Loucy (cell line): ENCODE data around the gene SETMAR.

ENCODE experiments used
- EZH2phosphoT487 ChIP-seq: fragments of 200-600 bp; IDR thresholded peaks from 2 replicates; pipeline ENCODE4 v1.6.1; 2018; ENCODE audit warnings: antibody characterized with exemption, mild to moderate bottlenecking, moderate library complexity, borderline replicate concordance
- TF ChIP-seq, protein P1 (sequence below): fragments of 200-600 bp; sonication (generic); conservative IDR thresholded peaks from 2 replicates; pipeline ENCODE4 v1.5.1; 2014; ENCODE audit warnings: mild to moderate bottlenecking, antibody characterized with exemption, low read length

DNA sequence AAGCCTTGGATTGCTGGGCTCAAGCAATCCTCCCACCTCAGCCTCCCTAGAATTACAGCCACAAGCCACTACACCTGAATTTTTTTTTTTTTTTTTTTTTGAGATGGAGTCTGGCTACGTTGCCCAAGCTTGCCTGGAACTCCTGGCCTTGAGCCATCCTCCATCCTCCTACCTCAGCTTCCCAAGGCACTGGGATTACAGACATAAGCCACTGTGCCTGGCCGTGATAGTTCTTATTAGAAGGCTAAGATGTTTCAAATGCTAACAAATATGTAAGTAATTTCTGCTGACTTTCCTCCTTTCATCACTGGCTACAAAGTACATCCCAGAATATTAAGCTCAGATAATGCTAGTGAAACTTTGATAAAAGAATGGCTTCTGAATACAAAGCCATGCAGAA, 5.7 kb upstream of the SETMAR start:
- no peak for TF ChIP-seq EZH2phosphoT487
- TF ChIP-seq, protein P1, sequence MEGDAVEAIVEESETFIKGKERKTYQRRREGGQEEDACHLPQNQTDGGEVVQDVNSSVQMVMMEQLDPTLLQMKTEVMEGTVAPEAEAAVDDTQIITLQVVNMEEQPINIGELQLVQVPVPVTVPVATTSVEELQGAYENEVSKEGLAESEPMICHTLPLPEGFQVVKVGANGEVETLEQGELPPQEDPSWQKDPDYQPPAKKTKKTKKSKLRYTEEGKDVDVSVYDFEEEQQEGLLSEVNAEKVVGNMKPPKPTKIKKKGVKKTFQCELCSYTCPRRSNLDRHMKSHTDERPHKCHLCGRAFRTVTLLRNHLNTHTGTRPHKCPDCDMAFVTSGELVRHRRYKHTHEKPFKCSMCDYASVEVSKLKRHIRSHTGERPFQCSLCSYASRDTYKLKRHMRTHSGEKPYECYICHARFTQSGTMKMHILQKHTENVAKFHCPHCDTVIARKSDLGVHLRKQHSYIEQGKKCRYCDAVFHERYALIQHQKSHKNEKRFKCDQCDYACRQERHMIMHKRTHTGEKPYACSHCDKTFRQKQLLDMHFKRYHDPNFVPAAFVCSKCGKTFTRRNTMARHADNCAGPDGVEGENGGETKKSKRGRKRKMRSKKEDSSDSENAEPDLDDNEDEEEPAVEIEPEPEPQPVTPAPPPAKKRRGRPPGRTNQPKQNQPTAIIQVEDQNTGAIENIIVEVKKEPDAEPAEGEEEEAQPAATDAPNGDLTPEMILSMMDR, result no peak
